ENCODE data around the gene PLA2G5.
"Not testable (repeated sequence)": the region's sequence is repeated elsewhere in the genome, so short reads cannot be mapped to it uniquely, and the experiment has no call there.

DNA sequence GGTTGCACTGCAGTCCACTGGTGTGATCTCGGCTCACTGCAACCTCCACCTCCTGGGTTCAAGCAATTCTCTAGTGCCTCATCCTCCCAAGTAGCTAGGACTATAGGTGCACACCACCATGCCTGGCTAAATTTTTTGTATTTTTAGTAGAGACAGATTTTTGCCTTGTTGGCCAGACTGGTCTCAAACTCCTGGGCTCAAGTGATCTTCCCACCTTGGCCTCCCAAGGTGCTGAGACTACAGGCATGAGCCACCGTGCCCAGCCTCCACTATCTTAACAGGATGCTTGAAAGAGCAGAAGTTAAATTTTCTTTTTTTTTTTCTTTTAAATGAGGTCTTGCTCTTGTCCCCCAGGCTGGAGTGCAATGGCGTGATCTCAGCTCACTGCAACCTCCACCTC lies 60.5 kb downstream of the PLA2G5 start:
- TF ChIP-seq EP300 (IDR thresholded peaks at IDR 0.05; ENCODE audit: low read length); FOXK2 (conservative IDR thresholded peaks at IDR 0.05 in 1 of 2, IDR thresholded peaks at IDR 0.05 in 1 of 2; ENCODE audit: low read depth in 2 of 2); U2AF2 (optimal IDR thresholded peaks at IDR 0.05; ENCODE audit: low read depth, low read length); CBX5 (IDR thresholded peaks at IDR 0.05; ENCODE audit: borderline replicate concordance, low read depth); KLF1 (tag; IDR thresholded peaks at IDR 0.05); BRCA1 (IDR thresholded peaks at IDR 0.05); BRCA1 (CRISPR knock-in tag; IDR thresholded peaks at IDR 0.05); RHOXF2B (CRISPR knock-in tag; conservative IDR thresholded peaks at IDR 0.05); RAD21 (CRISPR knock-in tag; conservative IDR thresholded peaks at IDR 0.05 in 1 of 2, IDR thresholded peaks at IDR 0.05 in 1 of 2): not testable (repeated sequence)
- TF ChIP-seq, protein P1, sequence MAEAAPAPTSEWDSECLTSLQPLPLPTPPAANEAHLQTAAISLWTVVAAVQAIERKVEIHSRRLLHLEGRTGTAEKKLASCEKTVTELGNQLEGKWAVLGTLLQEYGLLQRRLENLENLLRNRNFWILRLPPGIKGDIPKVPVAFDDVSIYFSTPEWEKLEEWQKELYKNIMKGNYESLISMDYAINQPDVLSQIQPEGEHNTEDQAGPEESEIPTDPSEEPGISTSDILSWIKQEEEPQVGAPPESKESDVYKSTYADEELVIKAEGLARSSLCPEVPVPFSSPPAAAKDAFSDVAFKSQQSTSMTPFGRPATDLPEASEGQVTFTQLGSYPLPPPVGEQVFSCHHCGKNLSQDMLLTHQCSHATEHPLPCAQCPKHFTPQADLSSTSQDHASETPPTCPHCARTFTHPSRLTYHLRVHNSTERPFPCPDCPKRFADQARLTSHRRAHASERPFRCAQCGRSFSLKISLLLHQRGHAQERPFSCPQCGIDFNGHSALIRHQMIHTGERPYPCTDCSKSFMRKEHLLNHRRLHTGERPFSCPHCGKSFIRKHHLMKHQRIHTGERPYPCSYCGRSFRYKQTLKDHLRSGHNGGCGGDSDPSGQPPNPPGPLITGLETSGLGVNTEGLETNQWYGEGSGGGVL (CRISPR knock-in tag; IDR thresholded peaks at IDR 0.05) = not testable (repeated sequence)
- TF ChIP-seq, protein P2, sequence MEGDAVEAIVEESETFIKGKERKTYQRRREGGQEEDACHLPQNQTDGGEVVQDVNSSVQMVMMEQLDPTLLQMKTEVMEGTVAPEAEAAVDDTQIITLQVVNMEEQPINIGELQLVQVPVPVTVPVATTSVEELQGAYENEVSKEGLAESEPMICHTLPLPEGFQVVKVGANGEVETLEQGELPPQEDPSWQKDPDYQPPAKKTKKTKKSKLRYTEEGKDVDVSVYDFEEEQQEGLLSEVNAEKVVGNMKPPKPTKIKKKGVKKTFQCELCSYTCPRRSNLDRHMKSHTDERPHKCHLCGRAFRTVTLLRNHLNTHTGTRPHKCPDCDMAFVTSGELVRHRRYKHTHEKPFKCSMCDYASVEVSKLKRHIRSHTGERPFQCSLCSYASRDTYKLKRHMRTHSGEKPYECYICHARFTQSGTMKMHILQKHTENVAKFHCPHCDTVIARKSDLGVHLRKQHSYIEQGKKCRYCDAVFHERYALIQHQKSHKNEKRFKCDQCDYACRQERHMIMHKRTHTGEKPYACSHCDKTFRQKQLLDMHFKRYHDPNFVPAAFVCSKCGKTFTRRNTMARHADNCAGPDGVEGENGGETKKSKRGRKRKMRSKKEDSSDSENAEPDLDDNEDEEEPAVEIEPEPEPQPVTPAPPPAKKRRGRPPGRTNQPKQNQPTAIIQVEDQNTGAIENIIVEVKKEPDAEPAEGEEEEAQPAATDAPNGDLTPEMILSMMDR (IDR thresholded peaks at IDR 0.05 in 2 of 3, conservative IDR thresholded peaks at IDR 0.05 in 1 of 3; ENCODE audit: insufficient read depth in 2 of 3, low read depth in 1 of 3, low read length in 3 of 3) = not testable (repeated sequence)
- TF ChIP-seq, protein P3, sequence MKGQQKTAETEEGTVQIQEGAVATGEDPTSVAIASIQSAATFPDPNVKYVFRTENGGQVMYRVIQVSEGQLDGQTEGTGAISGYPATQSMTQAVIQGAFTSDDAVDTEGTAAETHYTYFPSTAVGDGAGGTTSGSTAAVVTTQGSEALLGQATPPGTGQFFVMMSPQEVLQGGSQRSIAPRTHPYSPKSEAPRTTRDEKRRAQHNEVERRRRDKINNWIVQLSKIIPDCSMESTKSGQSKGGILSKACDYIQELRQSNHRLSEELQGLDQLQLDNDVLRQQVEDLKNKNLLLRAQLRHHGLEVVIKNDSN (CRISPR knock-in tag; IDR thresholded peaks at IDR 0.05) = not testable (repeated sequence)
- TF ChIP-seq, protein P4, sequence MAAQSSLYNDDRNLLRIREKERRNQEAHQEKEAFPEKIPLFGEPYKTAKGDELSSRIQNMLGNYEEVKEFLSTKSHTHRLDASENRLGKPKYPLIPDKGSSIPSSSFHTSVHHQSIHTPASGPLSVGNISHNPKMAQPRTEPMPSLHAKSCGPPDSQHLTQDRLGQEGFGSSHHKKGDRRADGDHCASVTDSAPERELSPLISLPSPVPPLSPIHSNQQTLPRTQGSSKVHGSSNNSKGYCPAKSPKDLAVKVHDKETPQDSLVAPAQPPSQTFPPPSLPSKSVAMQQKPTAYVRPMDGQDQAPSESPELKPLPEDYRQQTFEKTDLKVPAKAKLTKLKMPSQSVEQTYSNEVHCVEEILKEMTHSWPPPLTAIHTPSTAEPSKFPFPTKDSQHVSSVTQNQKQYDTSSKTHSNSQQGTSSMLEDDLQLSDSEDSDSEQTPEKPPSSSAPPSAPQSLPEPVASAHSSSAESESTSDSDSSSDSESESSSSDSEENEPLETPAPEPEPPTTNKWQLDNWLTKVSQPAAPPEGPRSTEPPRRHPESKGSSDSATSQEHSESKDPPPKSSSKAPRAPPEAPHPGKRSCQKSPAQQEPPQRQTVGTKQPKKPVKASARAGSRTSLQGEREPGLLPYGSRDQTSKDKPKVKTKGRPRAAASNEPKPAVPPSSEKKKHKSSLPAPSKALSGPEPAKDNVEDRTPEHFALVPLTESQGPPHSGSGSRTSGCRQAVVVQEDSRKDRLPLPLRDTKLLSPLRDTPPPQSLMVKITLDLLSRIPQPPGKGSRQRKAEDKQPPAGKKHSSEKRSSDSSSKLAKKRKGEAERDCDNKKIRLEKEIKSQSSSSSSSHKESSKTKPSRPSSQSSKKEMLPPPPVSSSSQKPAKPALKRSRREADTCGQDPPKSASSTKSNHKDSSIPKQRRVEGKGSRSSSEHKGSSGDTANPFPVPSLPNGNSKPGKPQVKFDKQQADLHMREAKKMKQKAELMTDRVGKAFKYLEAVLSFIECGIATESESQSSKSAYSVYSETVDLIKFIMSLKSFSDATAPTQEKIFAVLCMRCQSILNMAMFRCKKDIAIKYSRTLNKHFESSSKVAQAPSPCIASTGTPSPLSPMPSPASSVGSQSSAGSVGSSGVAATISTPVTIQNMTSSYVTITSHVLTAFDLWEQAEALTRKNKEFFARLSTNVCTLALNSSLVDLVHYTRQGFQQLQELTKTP (IDR thresholded peaks at IDR 0.05; ENCODE audit: low read depth in 1 of 2, partially characterized antibody in 2 of 2) = not testable (repeated sequence)

Data from K562 (cell line).